Lower leg skin (tissue), 4 donors: Measurements from ENCODE around the gene GANC. TPM values are rescaled to one million over a fixed set of nuclear protein-coding genes. Genes with fewer than 3 reads are reported as not detected.

Experiments used
- DNase-seq, 2 donors: peaks; one replicate each; pipeline ENCODE4 v3.0.0-alpha.2; 2019; ENCODE audit warnings: low spot score in 2 of 2
- H3K4me3 ChIP-seq: fragments of 200-600 bp; sonication (generic); 2 replicates; pipeline ENCODE4 v1.5.1; 2017; ENCODE audit warnings: mild to moderate bottlenecking, low read depth; ENCODE audit not compliant: poor library complexity, severe bottlenecking
- POLR2A ChIP-seq, 2 donors: fragments of 450-650 bp; IDR thresholded peaks; one replicate each; pipeline ENCODE4 v1.6.1; 2016 to 2017; ENCODE audit warnings: antibody characterized with exemption in 2 of 2, mild to moderate bottlenecking in 1 of 2, moderate library complexity in 1 of 2
- WGBS, 2 donors: methylation state at CpG; one replicate each; pipeline ENCODE4 v1.1.5; 2018; 5-methylcytosine and 5-hydroxymethylcytosine counted together
- intact Hi-C: fragments of 100-400 bp; cut with DNase I; formaldehyde crosslinking; loops from one replicate; pipeline ENCODE4 v1.15.0; 2023; ENCODE audit warnings: low total_unique reads
- total RNA-seq, 4 donors: library from RNA; depleted of rRNA; stranded (reverse); fragments of >200 nt; gene quantifications; one replicate each; pipeline ENCODE4 v1.1.0, GENCODE V29; 2016
- TF ChIP-seq, protein P1 (sequence below), 3 donors: fragments of 450-650 bp; IDR thresholded peaks; one replicate each; pipeline ENCODE4 v1.5.1; 2016; ENCODE audit warnings: antibody characterized with exemption in 3 of 3, mild to moderate bottlenecking in 3 of 3, moderate library complexity in 2 of 3

GANC gene
- total RNA-seq, 4 donors from 2014 or later, result 10.5 to 26.4 (median 22.0) TPM

DNA sequence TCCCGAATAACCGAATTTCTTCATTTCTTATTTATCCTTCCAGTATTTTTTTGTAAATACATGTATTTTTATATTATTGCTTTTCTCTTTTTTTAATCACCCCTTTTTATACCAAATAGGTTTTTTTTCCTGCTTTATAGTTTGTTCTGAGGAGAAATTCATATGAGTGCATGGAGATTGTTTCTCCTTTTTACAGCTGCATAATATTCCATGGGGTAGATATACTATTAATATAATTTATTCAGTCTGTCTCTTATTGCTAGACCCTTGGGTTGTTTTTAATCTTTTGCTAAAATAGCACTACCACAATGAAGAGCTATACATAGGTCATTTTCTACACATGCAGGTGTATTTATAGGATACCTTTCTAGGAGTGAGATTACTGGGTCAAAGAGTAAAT, 3.8 kb downstream of the GANC start:
- TF ChIP-seq, protein P1, sequence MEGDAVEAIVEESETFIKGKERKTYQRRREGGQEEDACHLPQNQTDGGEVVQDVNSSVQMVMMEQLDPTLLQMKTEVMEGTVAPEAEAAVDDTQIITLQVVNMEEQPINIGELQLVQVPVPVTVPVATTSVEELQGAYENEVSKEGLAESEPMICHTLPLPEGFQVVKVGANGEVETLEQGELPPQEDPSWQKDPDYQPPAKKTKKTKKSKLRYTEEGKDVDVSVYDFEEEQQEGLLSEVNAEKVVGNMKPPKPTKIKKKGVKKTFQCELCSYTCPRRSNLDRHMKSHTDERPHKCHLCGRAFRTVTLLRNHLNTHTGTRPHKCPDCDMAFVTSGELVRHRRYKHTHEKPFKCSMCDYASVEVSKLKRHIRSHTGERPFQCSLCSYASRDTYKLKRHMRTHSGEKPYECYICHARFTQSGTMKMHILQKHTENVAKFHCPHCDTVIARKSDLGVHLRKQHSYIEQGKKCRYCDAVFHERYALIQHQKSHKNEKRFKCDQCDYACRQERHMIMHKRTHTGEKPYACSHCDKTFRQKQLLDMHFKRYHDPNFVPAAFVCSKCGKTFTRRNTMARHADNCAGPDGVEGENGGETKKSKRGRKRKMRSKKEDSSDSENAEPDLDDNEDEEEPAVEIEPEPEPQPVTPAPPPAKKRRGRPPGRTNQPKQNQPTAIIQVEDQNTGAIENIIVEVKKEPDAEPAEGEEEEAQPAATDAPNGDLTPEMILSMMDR (IDR thresholded peaks at IDR 0.05), result no peak
- TF ChIP-seq POLR2A (IDR thresholded peaks at IDR 0.05), result no peak
- DNase-seq, result no peak
- intact Hi-C loops, result no loop called here
- WGBS, 2 donors, result 98 to 99% methylated on average over 2 of the region's 2 CpGs
- H3K4me3 ChIP-seq, result no peak overlapping the region

DNA sequence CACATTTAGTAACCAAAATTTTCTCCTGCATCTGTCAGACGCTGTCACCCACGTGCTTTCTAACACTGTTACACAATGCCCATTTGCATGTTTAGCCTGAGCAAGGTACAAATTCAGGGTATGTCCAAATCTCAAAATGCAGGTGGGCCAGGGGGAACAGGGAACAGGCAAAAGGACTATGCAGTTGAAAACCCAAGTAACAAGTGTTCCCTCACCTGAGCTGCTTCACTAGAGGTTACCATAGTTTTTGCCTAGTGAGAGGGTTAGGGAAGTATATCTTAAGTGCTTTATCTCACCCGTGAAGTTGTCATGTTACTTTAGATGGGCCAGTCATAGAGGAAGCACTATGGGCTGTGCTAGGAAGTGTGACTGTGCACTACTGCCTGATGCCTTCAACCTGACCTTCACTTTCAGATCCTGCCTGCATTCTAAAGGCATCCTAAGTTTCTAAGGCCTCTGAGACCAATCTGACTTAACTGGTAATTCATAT, 6.3 kb downstream of the GANC start:
- WGBS, 2 donors, result 59% methylated on average over 3 of the region's 3 CpGs
- TF ChIP-seq, protein P1 (IDR thresholded peaks at IDR 0.05), result no peak
- no peak for TF ChIP-seq POLR2A (IDR thresholded peaks at IDR 0.05)
- H3K4me3 ChIP-seq, result no peak overlapping the region
- intact Hi-C loops, result no loop called here
- no peak for DNase-seq

DNA sequence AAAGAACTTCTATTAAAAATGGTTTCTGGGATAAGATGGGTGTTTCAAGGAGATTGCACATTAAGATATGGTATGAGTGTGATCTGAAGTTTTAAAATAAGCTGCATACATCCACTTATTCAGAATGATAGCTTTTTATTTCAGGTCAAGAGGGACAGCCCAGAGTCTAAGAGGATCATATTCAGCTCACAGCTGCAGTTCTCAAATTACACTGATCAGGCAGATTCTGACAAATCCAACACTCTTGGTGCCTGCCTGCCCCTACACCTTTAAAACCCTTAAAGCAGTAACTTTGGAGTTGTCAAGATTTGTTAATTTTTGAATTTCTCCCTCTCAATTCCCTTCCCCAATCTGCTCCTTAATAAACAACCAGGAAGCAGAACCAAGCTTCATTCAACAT, 9.3 kb downstream of the GANC start:
- no peak for DNase-seq
- no peak overlapping the region for H3K4me3 ChIP-seq
- TF ChIP-seq, protein P1 (IDR thresholded peaks at IDR 0.05), result no peak
- no peak for TF ChIP-seq POLR2A (IDR thresholded peaks at IDR 0.05)
- intact Hi-C loops, result no loop called here

- 71 to 72% methylated on average over 5 of the region's 5 CpGs for WGBS, 2 donors
- DNase-seq, result no peak
- intact Hi-C loops, result no loop called here
- TF ChIP-seq, protein P1 (IDR thresholded peaks at IDR 0.05), result no peak
- no peak for TF ChIP-seq POLR2A (IDR thresholded peaks at IDR 0.05)
- no peak overlapping the region for H3K4me3 ChIP-seq
These were observed 9.9 kb downstream of the GANC start for GRCh38 chr15:42282926-42283325.

GRCh38 chr15:42283671-42284070, 10.7 kb downstream of the GANC start:
- WGBS, 2 donors, result 88 to 96% methylated on average over 3 of the region's 3 CpGs
- DNase-seq, result no peak
- intact Hi-C loops, result no loop called here
- TF ChIP-seq, protein P1 (IDR thresholded peaks at IDR 0.05), result no peak
- TF ChIP-seq POLR2A (IDR thresholded peaks at IDR 0.05), result no peak
- no peak overlapping the region for H3K4me3 ChIP-seq

GRCh38 chr15:42284551-42284950, 11.6 kb downstream of the GANC start:
- TF ChIP-seq, protein P1 (IDR thresholded peaks at IDR 0.05), result no peak
- no peak for TF ChIP-seq POLR2A (IDR thresholded peaks at IDR 0.05)
- intact Hi-C loops, result no loop called here
- no peak overlapping the region for H3K4me3 ChIP-seq
- no peak for DNase-seq
